Femur (tissue), 1 donor: ENCODE measurements around the gene NEK7.

ENCODE experiments used
- DNase-seq: peaks from one replicate; pipeline ENCODE4 v3.0.0-alpha.2; 2017

Gene NEK7

GRCh38 chr1:198263186-198263585, 106.4 kb downstream of the NEK7 start:
- no peak for DNase-seq

- no peak for DNase-seq
Observed at GRCh38 chr1:198264282-198264681, 107.5 kb downstream of the NEK7 start.

DNA sequence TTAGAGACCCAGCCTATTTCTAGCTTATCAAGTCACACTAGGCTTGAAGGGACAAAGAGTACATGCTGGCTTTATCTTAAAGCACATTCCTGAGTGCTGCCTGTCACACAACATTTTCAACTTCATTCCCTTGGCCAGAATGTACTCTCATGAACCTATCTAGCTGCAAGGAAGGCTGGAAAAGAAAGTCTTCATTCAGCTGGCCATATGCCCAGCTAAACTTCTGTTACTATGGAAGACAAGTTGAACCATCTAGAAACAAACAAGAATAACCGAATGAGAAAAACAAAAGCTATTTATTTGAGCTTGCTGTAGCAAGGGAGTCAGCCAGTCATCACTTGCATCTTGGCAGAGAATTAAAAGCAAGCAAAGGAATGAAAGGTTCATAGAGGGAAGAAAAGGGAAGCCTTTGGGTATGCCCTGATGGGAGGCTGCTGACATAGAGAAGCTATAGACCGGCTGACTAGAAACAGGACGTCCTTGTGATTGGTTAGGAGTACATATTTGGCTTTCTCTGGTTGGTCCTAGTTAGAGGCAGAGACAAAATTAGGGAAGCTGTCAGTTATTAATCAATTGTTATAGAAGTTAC, 108.4 kb downstream of the NEK7 start:
- DNase-seq, result no peak

DNA sequence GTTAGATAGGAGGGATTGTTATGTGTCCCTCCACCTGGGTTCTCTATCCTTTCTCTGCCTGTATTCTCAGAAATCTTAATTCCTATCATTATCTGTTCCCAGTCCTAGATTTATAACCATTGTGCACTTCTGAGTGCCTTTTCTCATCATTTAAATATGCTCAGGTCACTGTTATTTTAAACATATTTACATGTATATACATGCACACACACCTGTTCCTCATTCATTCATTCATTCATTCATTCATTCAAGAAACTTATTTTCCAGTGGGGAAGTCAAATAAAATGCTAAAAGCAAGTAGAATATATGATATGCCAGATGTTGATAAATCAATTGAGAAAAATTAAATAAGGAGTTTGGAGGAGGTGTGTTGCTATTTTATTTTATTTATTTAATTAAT, 110.3 kb downstream of the NEK7 start:
- no peak for DNase-seq

DNA sequence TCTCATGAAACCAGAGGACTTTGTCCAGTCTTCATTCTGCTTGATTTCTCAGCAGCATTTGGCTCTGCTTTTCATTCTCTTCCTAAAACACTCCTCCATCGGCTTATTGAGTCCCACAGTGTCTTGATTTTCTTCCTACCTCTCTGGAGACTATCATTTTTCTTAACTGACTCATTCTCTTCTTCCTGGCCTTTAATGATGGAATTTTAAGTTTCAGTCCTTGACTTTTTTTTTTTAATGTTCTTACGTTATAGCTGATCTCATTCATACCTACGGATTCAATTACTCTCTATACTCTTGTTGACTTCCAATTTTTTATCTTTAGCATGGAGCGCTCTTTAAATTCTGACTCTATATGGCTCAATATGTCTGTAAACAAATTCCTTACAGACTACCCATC, 111.1 kb downstream of the NEK7 start:
- DNase-seq, result no peak

GRCh38 chr1:198268784-198269645, 112.2 kb downstream of the NEK7 start:
- no peak for DNase-seq

GRCh38 chr1:198269646-198269940, 112.8 kb downstream of the NEK7 start:
- no peak for DNase-seq

- DNase-seq, result no peak
Observed at GRCh38 chr1:198270273-198270828, 113.6 kb downstream of the NEK7 start.

GRCh38 chr1:198271467-198271866, 114.7 kb downstream of the NEK7 start:
- DNase-seq, result no peak

GRCh38 chr1:198272492-198272891, 115.7 kb downstream of the NEK7 start:
- DNase-seq, result no peak

DNA sequence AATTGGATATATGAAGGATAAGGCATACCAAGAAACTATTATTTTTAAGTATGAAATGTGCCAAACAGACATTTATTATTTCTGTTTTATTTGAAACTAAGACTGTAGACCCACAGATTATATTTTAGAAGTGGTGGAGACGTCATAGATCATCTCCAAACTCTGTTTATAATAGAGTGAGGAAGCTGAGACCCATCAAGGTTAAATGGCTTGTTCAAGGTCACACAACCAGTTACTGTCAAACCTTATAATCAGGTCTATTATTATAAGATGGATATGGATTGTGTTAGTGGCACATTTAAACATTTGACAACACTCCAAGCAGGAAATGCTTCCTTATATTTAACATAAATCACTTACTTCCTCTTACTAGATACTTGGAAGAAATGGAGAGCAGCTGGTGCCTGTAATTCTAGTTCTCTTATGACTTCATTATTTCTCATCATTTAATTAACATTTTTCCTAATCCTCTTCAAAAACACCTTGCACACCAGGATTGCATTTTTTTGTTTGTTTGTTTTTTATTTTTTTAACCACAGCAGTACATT, 117.0 kb downstream of the NEK7 start:
- no peak for DNase-seq

GRCh38 chr1:198275597-198275996, 118.8 kb downstream of the NEK7 start:
- DNase-seq, result no peak

DNA sequence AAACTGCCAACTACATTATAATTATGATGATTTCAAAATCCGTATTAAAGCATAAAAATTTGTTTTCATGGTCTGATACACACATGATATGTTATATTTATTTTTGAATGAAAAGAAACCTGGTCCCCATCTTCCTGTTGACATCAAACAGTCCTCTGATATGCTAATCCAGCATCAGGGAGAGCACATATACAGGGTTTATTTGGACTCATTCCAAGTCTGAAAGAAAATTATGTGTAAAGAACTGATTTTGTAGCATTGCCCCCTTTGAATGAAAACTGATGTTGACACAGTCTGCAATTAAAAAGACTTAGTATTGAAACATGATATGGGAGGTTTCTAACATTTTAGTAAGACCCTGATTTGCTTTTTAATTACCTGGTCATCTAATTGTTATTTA, 119.4 kb downstream of the NEK7 start:
- no peak for DNase-seq

- no peak for DNase-seq
Observed at GRCh38 chr1:198278943-198279342, 122.1 kb downstream of the NEK7 start.

DNA sequence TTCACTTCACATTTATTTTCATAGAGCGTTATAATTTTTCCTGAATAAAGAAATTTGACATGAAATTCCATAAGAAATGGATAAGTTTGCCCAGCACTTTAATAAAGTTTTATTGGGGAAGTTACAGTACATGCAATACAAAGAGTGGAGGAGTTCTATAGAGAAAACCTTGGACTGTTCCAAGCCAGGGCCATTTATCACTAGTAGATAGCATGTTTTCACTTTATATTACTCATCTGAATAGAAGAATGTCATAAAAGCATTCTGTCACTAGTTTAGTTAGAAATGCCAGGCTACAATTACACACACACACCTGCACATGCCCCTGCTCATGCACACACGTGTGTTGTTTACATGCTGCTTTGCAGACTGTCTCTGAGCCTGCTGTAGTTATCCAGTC, 123.3 kb downstream of the NEK7 start:
- DNase-seq, result no peak

DNA sequence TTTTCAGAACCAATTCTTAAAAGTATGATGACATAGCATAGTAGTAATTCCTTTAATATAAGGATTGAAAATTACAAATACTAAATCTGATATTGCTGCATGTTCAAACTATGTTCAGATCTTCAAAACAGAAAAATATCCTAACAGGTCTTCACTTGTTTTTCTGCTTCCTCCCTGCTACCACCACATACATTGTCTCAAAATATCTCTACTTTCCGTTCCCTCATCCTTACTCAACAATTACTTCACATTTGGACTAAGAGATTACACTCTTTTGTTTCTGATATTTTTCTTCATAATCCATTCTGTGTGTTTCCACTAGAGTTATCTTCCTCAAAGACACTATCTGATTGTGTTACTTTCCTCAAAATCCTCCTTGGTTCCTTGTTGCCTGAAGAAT, 125.1 kb downstream of the NEK7 start:
- no peak for DNase-seq

DNA sequence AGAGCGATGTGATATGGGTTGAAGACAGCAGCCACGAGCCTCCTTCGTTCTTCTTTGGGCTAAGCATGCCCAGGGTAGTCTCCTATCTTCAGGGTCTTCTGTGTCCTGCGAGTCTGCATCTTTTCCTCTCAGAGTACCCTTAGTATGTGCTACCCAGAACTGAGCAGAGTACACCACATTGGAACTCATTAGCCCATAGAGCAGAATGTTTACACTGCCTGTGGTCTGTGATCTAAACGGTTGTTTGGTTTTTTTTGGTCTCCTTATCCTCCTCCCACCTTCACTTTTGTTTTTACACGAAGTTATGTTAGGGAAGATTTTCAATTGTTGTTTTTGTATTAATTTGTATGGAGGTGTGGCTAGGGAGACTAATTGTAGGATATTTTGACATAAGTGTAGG, 126.4 kb downstream of the NEK7 start:
- no peak for DNase-seq

GRCh38 chr1:198287916-198288315, 131.1 kb downstream of the NEK7 start:
- no peak for DNase-seq

DNA sequence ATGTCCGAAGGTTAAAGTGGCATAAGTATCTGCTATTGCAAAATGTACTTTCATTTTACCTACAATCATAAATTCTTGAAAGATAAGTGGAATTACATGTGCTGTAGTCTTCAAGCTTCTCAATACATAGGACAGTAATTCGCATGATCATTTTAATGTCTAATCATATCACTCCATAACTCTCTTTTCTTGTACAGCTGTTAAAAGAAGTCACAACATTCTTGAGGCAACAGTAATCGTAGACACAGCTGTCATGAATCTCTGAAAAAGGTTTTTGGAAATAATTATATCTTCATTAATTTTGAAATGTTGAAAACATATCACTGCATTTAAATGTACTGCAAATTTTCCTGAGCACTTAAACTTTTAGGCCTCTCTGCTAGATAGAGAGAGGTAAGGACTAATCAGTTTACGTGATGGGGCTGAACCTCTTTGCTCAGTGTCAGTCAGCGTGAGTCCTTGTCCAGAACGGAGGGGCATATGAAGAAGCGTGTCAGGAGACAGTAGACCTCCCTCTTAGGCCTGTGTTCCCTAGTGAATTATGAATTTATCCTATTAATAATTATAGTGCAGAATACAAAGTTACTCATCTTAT, 133.4 kb downstream of the NEK7 start:
- no peak for DNase-seq

- no peak for DNase-seq
Observed at GRCh38 chr1:198291036-198291435, 134.2 kb downstream of the NEK7 start.

DNA sequence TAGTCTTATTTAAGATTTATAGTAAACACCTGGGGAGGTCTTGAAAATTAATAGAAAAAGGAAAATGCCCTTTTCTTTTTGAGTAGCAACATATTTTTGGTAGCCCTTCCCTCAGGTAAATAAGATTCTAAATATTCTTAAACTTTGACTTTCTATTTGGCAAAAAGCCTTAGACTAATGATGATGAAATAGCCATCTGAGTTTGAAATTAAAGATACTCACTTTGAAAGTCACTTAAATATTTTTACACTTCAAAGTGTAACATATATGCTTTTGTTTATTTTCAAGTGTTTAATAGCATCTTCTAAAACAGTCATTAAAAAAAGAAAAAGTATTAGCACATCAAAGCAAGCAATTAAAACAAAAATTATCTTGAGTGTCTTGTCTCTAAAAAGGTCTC, 135.1 kb downstream of the NEK7 start:
- DNase-seq, result no peak

GRCh38 chr1:198295225-198295624, 138.4 kb downstream of the NEK7 start:
- DNase-seq, result no peak

DNA sequence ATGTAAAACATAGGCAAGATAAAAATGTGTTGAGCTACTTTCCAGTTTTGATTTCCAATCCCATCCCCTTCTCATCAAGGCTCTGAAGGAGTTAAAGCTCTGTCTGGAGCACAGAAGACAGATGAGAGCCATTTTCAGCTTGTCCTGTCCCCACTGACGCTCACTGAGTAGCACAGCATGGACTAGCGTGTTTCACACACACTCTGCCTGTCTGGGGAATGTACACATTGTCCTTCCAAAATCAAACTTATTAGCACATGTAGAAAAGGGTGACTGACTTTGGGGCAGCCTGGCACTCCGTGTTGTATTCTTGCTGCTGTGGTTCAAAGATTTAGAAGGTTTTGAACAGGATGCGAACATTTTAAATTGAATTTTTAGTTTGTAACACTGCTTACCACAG, 139.2 kb downstream of the NEK7 start:
- DNase-seq, result no peak

GRCh38 chr1:198297281-198297680, 140.5 kb downstream of the NEK7 start:
- DNase-seq, result no peak
